Body of pancreas (tissue), 4 donors: ENCODE measurements around the gene FOXO1. TPM values are rescaled to one million over a fixed set of nuclear protein-coding genes. Genes with fewer than 3 reads are reported as not detected.

Experiments used
- ATAC-seq: fragments of 150-250 bp; one replicate; pipeline ENCODE4 v1.9.1; 2016
- DNase-seq, 4 donors: peaks; one replicate each; pipeline ENCODE4 v3.0.0-alpha.2; 2019
- H3K27ac ChIP-seq, 4 donors: fragments of 200-600 bp; sonication (generic); 1 replicate in 3 of 4; 2 replicates in 1 of 4; pipeline versions ENCODE4 v1.5.1 to v1.6.1; 2016 to 2019; ENCODE audit warnings: mild to moderate bottlenecking in 1 of 4, mixed read lengths in 1 of 4, moderate library complexity in 1 of 4
- H3K27me3 ChIP-seq, 2 donors: fragments of 200-600 bp; sonication (generic); one replicate each; pipeline ENCODE4 v1.6.0; 2016; ENCODE audit warnings: mild to moderate bottlenecking in 1 of 2
- H3K36me3 ChIP-seq, 2 donors: fragments of 200-600 bp; sonication (generic); replicated peaks in 1 of 2; 2 replicates each; pipeline ENCODE4 v1.5.1; 2016; ENCODE audit warnings: low read depth in 2 of 2; ENCODE audit not compliant: insufficient read depth in 1 of 2
- H3K4me1 ChIP-seq: fragments of 200-600 bp; sonication (generic); one replicate; pipeline ENCODE4 v1.6.0; 2016
- H3K4me3 ChIP-seq, 2 donors: fragments of 200-600 bp; sonication (generic); 1 replicate in 1 of 2; 2 replicates in 1 of 2; pipeline ENCODE4 v1.5.1; 2016 to 2019
- H3K9me3 ChIP-seq, 3 donors: fragments of 200-600 bp; sonication (generic); 1 replicate in 2 of 3; 2 replicates in 1 of 3; pipeline ENCODE4 v1.5.1; 2016
- POLR2A ChIP-seq, 3 donors: fragments of 450-650 bp; IDR thresholded peaks; one replicate each; pipeline ENCODE4 v1.6.1; 2016; ENCODE audit warnings: antibody characterized with exemption in 3 of 3, mild to moderate bottlenecking in 2 of 3
- WGBS, 2 donors: methylation state at CpG; one replicate each; pipeline ENCODE4 v1.1.5; 2017; 5-methylcytosine and 5-hydroxymethylcytosine counted together
- intact Hi-C: fragments of 100-400 bp; cut with DNase I; formaldehyde crosslinking; loops from one replicate; pipeline ENCODE4 v1.15.1; 2023
- total RNA-seq, 2 donors: library from RNA; depleted of rRNA; stranded (reverse); fragments of >200 nt; gene quantifications; one replicate each; pipeline ENCODE4 v1.1.0, GENCODE V29; 2016
- TF ChIP-seq, protein P1 (sequence below), 7 experiments: fragments of 450-650 bp in 4 of 7; fragments of 200-600 bp in 3 of 7; sonication (generic) in 3 of 7; IDR thresholded peaks; one replicate each; pipeline ENCODE4 v1.5.1; 2016 to 2019; ENCODE audit warnings: antibody characterized with exemption in 7 of 7

Gene FOXO1
- total RNA-seq, 2 donors from 2014 or later = 24.1 to 51.1 TPM

DNA sequence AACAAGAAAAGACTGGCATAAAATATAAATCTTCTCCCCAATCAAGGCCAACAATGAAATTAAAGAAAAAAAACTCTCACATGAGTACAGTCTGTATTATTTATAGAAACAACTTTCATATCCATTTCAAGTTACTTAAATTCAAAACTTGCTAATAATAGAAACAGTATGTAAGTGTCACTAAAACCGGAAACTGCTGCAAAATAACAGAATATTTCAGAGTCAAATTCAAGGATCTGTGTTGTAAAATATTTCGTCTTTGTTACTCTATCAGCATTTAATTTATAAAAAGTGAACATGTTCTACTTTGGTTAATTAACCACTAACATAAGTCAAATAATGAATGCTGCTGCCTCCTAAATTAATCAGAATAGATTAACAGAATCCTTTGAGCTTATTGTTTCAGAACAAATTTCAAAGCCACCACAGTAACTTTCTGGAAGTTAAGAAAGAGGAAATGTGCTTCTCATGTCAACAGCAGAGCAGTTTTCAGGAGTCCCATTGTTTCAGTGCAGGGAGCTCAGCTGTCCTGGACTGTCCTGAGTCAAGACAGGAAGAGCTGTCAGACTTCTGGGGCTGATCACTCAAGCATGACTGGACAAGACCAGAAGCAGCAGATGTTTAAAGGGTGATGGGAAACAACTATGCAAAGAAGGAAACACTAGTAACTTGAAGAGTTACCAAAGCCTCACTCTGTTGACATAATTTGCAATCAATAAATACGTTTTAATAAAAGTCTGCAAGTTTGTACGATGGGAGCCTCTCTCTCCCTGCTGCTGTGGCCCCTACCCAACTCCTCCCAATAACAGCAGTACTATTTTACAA lies 76.9 kb downstream of the FOXO1 start:
- intact Hi-C loops = no loop called here
- TF ChIP-seq POLR2A (IDR thresholded peaks at IDR 0.05) = no peak
- TF ChIP-seq, protein P1, sequence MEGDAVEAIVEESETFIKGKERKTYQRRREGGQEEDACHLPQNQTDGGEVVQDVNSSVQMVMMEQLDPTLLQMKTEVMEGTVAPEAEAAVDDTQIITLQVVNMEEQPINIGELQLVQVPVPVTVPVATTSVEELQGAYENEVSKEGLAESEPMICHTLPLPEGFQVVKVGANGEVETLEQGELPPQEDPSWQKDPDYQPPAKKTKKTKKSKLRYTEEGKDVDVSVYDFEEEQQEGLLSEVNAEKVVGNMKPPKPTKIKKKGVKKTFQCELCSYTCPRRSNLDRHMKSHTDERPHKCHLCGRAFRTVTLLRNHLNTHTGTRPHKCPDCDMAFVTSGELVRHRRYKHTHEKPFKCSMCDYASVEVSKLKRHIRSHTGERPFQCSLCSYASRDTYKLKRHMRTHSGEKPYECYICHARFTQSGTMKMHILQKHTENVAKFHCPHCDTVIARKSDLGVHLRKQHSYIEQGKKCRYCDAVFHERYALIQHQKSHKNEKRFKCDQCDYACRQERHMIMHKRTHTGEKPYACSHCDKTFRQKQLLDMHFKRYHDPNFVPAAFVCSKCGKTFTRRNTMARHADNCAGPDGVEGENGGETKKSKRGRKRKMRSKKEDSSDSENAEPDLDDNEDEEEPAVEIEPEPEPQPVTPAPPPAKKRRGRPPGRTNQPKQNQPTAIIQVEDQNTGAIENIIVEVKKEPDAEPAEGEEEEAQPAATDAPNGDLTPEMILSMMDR (IDR thresholded peaks at IDR 0.05) = no peak
- no peak for ATAC-seq
- WGBS, 2 donors = 16 to 21% methylated on average over 4 of the region's 4 CpGs
- Histone ChIP-seq H3K4me3 (no peak overlapping the region), H3K27ac (peak overlapping the region in 3 of 4 donors; percentile 3 to 51 (median 7)), H3K36me3 (no peaks in the 10 kb centered on the region), H3K4me1 (peaks cover 74% of the 10 kb centered on the region), H3K9me3 (no peaks in the 10 kb centered on the region), H3K27me3 (no peaks in the 10 kb centered on the region)
- peak in 1 of 4 donors; percentile 44 for DNase-seq

DNA sequence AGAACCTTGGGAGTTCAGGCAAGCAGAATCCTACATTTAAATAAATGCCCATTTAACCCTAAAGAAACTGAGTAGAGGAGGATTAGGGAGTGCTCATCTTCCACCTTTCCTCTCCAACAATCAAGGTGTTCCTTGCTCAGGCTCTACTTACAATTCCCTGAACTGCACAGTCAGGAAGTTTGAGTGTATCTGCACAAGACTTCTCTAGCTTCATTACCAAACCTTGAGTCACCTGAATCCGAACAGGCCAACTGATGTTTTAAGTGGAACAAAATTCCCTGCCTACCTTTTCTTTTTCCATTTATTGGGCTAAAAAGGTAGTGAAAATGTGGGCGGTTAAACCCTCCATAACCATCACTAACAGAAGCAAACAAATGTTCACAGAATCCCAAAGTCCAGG lies 78.3 kb downstream of the FOXO1 start:
- peaks cover 71% of the 10 kb centered on the region for H3K4me1 ChIP-seq
- TF ChIP-seq, protein P1 (IDR thresholded peaks at IDR 0.05) = no peak
- no peak for TF ChIP-seq POLR2A (IDR thresholded peaks at IDR 0.05)
- 91 to 100% methylated on average over 2 of the region's 2 CpGs for WGBS, 2 donors
- H3K27ac ChIP-seq = no peak overlapping the region
- no peaks in the 10 kb centered on the region for H3K36me3 ChIP-seq
- ATAC-seq (no peak), DNase-seq (no peak)
- intact Hi-C loops = no loop called here
- no peaks in the 10 kb centered on the region for H3K27me3 ChIP-seq
- no peak overlapping the region for H3K4me3 ChIP-seq
- H3K9me3 ChIP-seq = no peaks in the 10 kb centered on the region

DNA sequence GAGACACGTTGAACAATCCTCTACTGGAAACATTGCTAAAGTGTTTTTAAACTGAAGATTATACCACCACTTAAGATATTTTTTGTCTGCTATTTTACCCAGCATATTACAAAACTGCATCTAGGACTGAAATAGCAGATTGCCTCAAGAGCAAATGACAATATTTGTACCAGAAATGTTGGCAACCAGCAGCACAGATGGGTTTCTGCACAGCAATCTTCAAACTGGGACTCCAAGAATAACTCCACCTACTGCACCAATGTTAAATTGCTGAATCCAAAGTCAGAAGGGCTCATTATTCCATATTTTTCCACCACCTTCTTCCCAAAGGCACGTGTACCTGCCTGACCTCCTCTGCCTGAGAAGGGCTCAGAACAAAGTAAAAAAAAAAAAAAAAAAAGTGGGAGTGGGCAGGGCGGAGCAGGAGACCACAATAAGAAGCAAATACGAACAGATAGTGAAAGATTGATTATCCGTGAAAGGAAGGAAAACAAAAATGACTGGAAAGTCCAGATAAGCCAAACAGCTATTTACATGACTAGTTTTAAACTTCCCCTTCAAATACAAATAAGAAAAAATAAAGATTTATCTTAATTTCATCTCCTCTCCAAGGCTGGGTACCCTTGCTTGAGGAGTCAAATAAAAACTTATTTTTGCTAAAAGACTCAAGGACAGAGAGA lies 79.4 kb downstream of the FOXO1 start:
- Histone ChIP-seq H3K4me1 (peaks cover 71% of the 10 kb centered on the region), H3K9me3 (no peaks in the 10 kb centered on the region), H3K4me3 (no peak overlapping the region), H3K27me3 (no peaks in the 10 kb centered on the region), H3K27ac (peak overlapping the region in 1 of 4 donors; percentile 32), H3K36me3 (no peaks in the 10 kb centered on the region)
- ATAC-seq (no peak), DNase-seq (no peak)
- 41 to 43% methylated on average over 5 of the region's 5 CpGs for WGBS, 2 donors
- TF ChIP-seq, protein P1 (IDR thresholded peaks at IDR 0.05) = peak in 1 of 7 experiments; percentile 4
- TF ChIP-seq POLR2A (IDR thresholded peaks at IDR 0.05) = no peak
- intact Hi-C loops = no loop called here

DNA sequence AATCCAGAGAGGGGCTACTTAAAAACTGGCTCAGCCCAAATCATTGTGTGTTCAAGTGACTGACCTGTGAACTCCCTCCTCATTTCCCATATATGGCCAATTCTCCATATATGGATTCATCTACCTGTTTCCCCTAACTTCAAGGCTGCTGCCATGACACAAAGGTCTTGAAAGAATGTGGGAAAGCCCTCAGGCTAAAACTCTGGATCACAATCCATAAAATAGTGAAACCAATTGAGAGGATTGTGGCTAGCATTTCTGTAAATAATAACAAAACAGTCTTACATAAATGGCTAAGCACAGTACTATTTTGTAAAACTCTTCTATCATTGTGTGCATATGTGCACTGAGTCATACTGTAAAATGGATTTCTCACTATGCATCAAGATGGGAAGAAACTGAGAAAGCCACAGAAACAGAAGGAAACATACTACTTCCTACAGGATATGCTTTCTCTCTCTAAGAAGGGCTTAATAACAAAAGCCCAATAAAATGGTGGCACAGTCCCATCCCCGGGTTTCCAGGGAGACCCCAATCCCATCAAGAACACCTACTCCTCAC lies 80.5 kb downstream of the FOXO1 start:
- Histone ChIP-seq H3K4me3 (no peak overlapping the region), H3K36me3 (no peaks in the 10 kb centered on the region), H3K4me1 (peaks cover 75% of the 10 kb centered on the region), H3K27ac (peak overlapping the region in 1 of 4 donors; percentile 32), H3K9me3 (no peaks in the 10 kb centered on the region), H3K27me3 (no peaks in the 10 kb centered on the region)
- no peak for DNase-seq
- 56 to 67% methylated on average over 1 of the region's 1 CpG for WGBS, 2 donors
- intact Hi-C loops = no loop called here
- no peak for ATAC-seq
- TF ChIP-seq, protein P1 (IDR thresholded peaks at IDR 0.05) = no peak
- no peak for TF ChIP-seq POLR2A (IDR thresholded peaks at IDR 0.05)
